HCT116 (cell line): ENCODE results near the gene SACM1L. TPM values are rescaled to one million over a fixed set of nuclear protein-coding genes. Genes with fewer than 3 reads are reported as not detected.

ENCODE experiments used
- ATAC-seq: fragments of 200-7000 bp; cut with Tn5 transposase; 2 replicates; pipeline ENCODE4 v1.9.1; 2020; ENCODE audit warnings: mild to moderate bottlenecking, moderate library complexity
- BruUV-seq: library from RNA; stranded (reverse); fragments of 400-500 nt; replicated peaks from 2 replicates; lab custom pipeline; 2021; lab: Mats Ljungman, UMichigan
- CTCF ChIA-PET: fragments of 300-600 bp; sonication (Branson Sonifier 250); formaldehyde crosslinking; loops from one replicate; lab custom pipeline; 2021; ENCODE audit warnings: antibody characterized with exemption; lab: Charles Lee
- POLR2A ChIA-PET: fragments of 300-600, 350-600 bp; sonication (Branson Sonifier 250); formaldehyde crosslinking; loops from one replicate; lab custom pipeline; 2021; ENCODE audit warnings: antibody characterized with exemption; lab: Charles Lee
- RAD21 ChIA-PET, 2 experiments: fragments of 300-600 bp; sonication (Branson Sonifier 250); formaldehyde crosslinking; loops; one replicate each; lab custom pipeline; 2023; ENCODE audit warnings: low total read pairs in 2 of 2; ENCODE audit not compliant: uncharacterized antibody in 2 of 2, unreplicated experiment in 2 of 2, low non-redundant PET in 1 of 2; lab: Charles Lee
- DNase-seq: peaks from one replicate; pipeline ENCODE4 v3.0.0-alpha.2; 2010; ENCODE audit warnings: low read depth, low spot score
- H2AFZ ChIP-seq: fragments of 200-600 bp; shearing (Covaris generic), sonication (generic); 2 replicates; pipeline ENCODE4 v1.6.1; 2017; ENCODE audit warnings: low read depth, mixed run types, mixed read lengths, antibody characterized with exemption, low read length; ENCODE audit not compliant: poor library complexity, severe bottlenecking
- H3K27ac ChIP-seq: 2 replicates; pipeline ENCODE4 v1.5.1; 2012; ENCODE audit warnings: low read depth, low read length
- H3K27me3 ChIP-seq: fragments of 200-600 bp; sonication (generic); 2 replicates; pipeline ENCODE4 v1.6.1; 2016; ENCODE audit warnings: mixed run types, low read length, mixed read lengths; ENCODE audit not compliant: insufficient read depth
- H3K36me3 ChIP-seq, 2 experiments: fragments of 200-500 bp in 1 of 2; fragments of 200-600 bp in 1 of 2; sonication (Bioruptor generic) in 1 of 2; sonication (generic) in 1 of 2; 2 replicates each; pipeline versions ENCODE4 v1.5.1 to v1.6.1; 2014 to 2016; ENCODE audit warnings: low read length in 2 of 2, inconsistent platforms in 1 of 2, mixed read lengths in 1 of 2, mixed run types in 1 of 2; ENCODE audit not compliant: insufficient read depth in 2 of 2, control insufficient read depth in 1 of 2
- H3K4me1 ChIP-seq, 2 experiments: fragments of 200-600 bp in 1 of 2; sonication (generic) in 1 of 2; 2 replicates each; pipeline versions ENCODE4 v1.5.1 to v1.6.1; 2012 to 2017; ENCODE audit warnings: low read length in 2 of 2, inconsistent platforms in 1 of 2, mild to moderate bottlenecking in 1 of 2, mixed read lengths in 1 of 2, mixed run types in 1 of 2, moderate library complexity in 1 of 2; ENCODE audit not compliant: insufficient read depth in 2 of 2, control insufficient read depth in 1 of 2
- H3K4me2 ChIP-seq: fragments of 200-600 bp; sonication (generic); 2 replicates; pipeline ENCODE4 v1.6.1; 2017; ENCODE audit warnings: mixed run types, low read length, mixed read lengths
- H3K4me3 ChIP-seq, 2 experiments: fragments of 200-600 bp in 1 of 2; sonication (generic) in 1 of 2; replicated peaks in 1 of 2; 2 replicates each; pipeline ENCODE4 v1.5.1; 2011 to 2016; ENCODE audit warnings: low read length in 2 of 2, control low read depth in 1 of 2, low read depth in 1 of 2, mild to moderate bottlenecking in 1 of 2, mixed read lengths in 1 of 2, mixed run types in 1 of 2
- H3K79me2 ChIP-seq: fragments of 200-600 bp; sonication (generic); 2 replicates; pipeline ENCODE4 v1.6.1; 2017; ENCODE audit warnings: mild to moderate bottlenecking, mixed run types, low read length, moderate library complexity, mixed read lengths; ENCODE audit not compliant: insufficient read depth
- H3K9ac ChIP-seq: fragments of 200-600 bp; sonication (generic); 2 replicates; pipeline ENCODE4 v1.6.1; 2016; ENCODE audit warnings: low read length, mixed read lengths
- H3K9me2 ChIP-seq: fragments of 200-600 bp; sonication (generic), shearing (Covaris generic); 2 replicates; pipeline ENCODE4 v1.6.1; 2017; ENCODE audit warnings: mixed run types, mild to moderate bottlenecking, moderate library complexity; ENCODE audit not compliant: insufficient read depth
- H3K9me3 ChIP-seq, 2 experiments: fragments of 200-500 bp in 1 of 2; fragments of 200-600 bp in 1 of 2; sonication (Bioruptor generic) in 1 of 2; sonication (generic) in 1 of 2; 2 replicates each; pipeline ENCODE4 v1.6.1; 2014 to 2017; ENCODE audit warnings: low read length in 2 of 2, mixed read lengths in 2 of 2, inconsistent platforms in 1 of 2, low read depth in 1 of 2, mild to moderate bottlenecking in 1 of 2, mixed run types in 1 of 2, moderate library complexity in 1 of 2; ENCODE audit not compliant: control insufficient read depth in 1 of 2, insufficient read depth in 1 of 2
- H4K20me1 ChIP-seq: fragments of 200-600 bp; sonication (generic), shearing (Covaris generic); 2 replicates; pipeline ENCODE4 v1.6.1; 2017; ENCODE audit warnings: mixed run types, mild to moderate bottlenecking, moderate library complexity; ENCODE audit not compliant: insufficient read depth
- EZH2 ChIP-seq: fragments of 200-600 bp; sonication (generic); IDR thresholded peaks from 2 replicates; pipeline ENCODE4 v1.6.1; 2017; ENCODE audit warnings: antibody characterized with exemption, mixed run types
- FOSL1 ChIP-seq: IDR thresholded peaks from 2 replicates; pipeline ENCODE4 v1.6.1; 2012; ENCODE audit warnings: low read depth
- JUND ChIP-seq: IDR thresholded peaks from 2 replicates; pipeline ENCODE4 v1.6.1; 2012
- POLR2AphosphoS5 ChIP-seq: IDR thresholded peaks from 2 replicates; pipeline ENCODE4 v1.6.1; 2011; ENCODE audit warnings: mild to moderate bottlenecking, low read depth, low read length, moderate library complexity
- RAD21 ChIP-seq: IDR thresholded peaks from 2 replicates; pipeline ENCODE4 v1.6.1; 2012; ENCODE audit warnings: low read depth, mild to moderate bottlenecking
- SIN3A ChIP-seq: IDR thresholded peaks from 2 replicates; pipeline ENCODE4 v1.6.1; 2012; ENCODE audit warnings: low read depth
- SRF ChIP-seq: IDR thresholded peaks from 2 replicates; pipeline ENCODE4 v1.6.1; 2012; ENCODE audit warnings: low read depth
- TCF7L2 ChIP-seq: IDR thresholded peaks from 2 replicates; pipeline ENCODE4 v1.7.0; 2011; ENCODE audit warnings: borderline replicate concordance, inconsistent platforms; ENCODE audit not compliant: insufficient read depth, insufficient read length; ENCODE audit errors: extremely low read depth
- ZFX ChIP-seq: fragments of 450-650 bp; IDR thresholded peaks from 2 replicates; pipeline ENCODE4 v1.6.1; 2017
- intact Hi-C: fragments of 100-400 bp; cut with micrococcal nuclease; formaldehyde crosslinking; loops from 2 replicates; pipeline ENCODE4 v1.10.0; 2022
- total RNA-seq: library from RNA; stranded (reverse); gene quantifications from one replicate; pipeline ENCODE4 v1.2.1, GENCODE V29; 2021; ENCODE audit not compliant: unreplicated experiment
- TF ChIP-seq, protein P1 (sequence below): IDR thresholded peaks from 2 replicates; pipeline ENCODE4 v1.6.1; 2012
- TF ChIP-seq, protein P2 (sequence below): IDR thresholded peaks from 2 replicates; pipeline ENCODE4 v1.6.1; 2011; ENCODE audit warnings: mild to moderate bottlenecking, low read length, moderate library complexity; ENCODE audit not compliant: insufficient replicate concordance; ENCODE audit errors: extremely low read depth
- TF ChIP-seq, protein P3 (sequence below): IDR thresholded peaks from 2 replicates; pipeline ENCODE4 v1.6.1; 2012
- TF ChIP-seq, protein P4 (sequence below): IDR thresholded peaks from 2 replicates; pipeline ENCODE4 v1.6.1; 2012; ENCODE audit warnings: low read depth

SACM1L gene
- total RNA-seq, 1 experiment from 2014 or later, result 27.3 TPM

DNA sequence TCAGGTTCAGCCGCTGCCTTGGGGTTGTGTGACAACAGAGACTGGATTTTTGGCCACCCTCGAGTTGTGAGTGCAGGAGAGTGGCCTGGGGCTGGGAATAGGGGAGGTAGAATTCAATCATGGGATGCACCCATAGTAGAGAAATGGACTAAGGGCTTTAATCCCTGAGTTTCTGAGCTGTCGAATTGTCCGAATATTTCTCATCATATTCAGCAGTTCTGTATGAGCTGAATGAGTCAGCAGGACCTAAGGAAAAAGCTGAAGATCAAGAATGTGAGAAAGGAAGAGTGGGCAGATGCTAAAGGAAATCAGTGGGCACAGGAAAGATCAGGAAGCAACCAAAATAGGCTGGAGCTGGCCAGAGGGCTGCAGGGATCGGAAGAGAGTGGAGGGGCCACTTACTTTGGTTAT lies 44.4 kb upstream of the SACM1L start:
- ChIA-PET CTCF (interaction anchor here (1.0 kb wide), 1 partner anchor 12 kb away, joined by 7 read pairs; no protein-coding TSS in a partner anchor), POLR2A (no interaction called here), RAD21 (no interaction called here)
- peaks cover 95% of the 10 kb centered on the region for H3K79me2 ChIP-seq
- H2AFZ ChIP-seq, result no peak overlapping the region
- no peaks in the 10 kb centered on the region for H4K20me1 ChIP-seq
- BruUV-seq, result no TSS peak
- 0 out of 2 replicates have a peak, but pooled peaks have one; percentile 13 for ATAC-seq
- no peaks in the 10 kb centered on the region for H3K9me2 ChIP-seq
- no peak for DNase-seq
- peak overlapping the region; percentile 26; the same call in 1 of the 2 replicates for H3K9ac ChIP-seq
- no peaks in the 10 kb centered on the region for H3K27me3 ChIP-seq
- H3K27ac ChIP-seq, result peak overlapping the region; percentile 21; the same call in 1 of the 2 replicates
- H3K4me3 ChIP-seq, result no peak overlapping the region
- H3K4me1 ChIP-seq, result peaks cover 0 to 51% of the 10 kb centered on the region in 2 experiments; a peak in 3 of 4 replicates
- intact Hi-C loops, result no loop called here
- no peaks in the 10 kb centered on the region; a peak in 1 of 4 replicates for H3K36me3 ChIP-seq
- H3K4me2 ChIP-seq, result peak overlapping the region; percentile 53
- TF ChIP-seq FOSL1 (peak; percentile 19; the same call in 1 of the 2 replicates), POLR2AphosphoS5 (no peak)
- TF ChIP-seq, protein P1, sequence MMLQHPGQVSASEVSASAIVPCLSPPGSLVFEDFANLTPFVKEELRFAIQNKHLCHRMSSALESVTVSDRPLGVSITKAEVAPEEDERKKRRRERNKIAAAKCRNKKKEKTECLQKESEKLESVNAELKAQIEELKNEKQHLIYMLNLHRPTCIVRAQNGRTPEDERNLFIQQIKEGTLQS, result no peak
- H3K9me3 ChIP-seq, result no peaks in the 10 kb centered on the region

DNA sequence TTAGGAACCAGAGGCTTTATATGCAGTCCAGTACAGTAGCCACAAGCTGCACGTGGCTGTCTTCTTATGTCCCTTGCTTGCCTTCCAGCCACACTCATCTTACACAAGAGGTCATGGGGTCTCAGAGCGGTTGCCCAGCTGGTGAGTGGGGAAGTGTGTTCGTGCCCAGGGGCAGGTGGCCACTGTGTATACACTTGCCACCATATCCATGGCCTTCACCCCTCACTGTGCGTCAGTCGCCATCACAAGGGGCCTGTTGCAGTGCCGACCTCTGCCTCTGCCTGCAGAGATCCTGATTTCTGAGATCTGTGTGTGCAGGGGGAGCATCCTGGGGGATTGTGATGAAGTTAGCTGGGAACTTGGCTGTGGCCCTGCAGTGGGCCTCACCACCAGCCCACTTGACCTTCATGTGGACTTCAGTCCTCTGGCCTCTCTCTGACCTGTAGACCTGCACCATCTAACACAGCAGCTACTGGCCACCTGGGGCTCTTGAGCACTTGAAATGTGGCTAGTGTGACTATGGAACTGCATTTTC lies 43.1 kb upstream of the SACM1L start:
- H3K9me2 ChIP-seq, result no peaks in the 10 kb centered on the region
- H3K4me1 ChIP-seq, result peaks cover 0 to 47% of the 10 kb centered on the region in 2 experiments; a peak in 3 of 4 replicates
- no peaks in the 10 kb centered on the region for H4K20me1 ChIP-seq
- ATAC-seq (no peak), DNase-seq (no peak)
- no peak overlapping the region for H2AFZ ChIP-seq
- no peaks in the 10 kb centered on the region for H3K9me3 ChIP-seq
- ChIA-PET CTCF (no interaction called here), RAD21 (no interaction called here), POLR2A (no interaction called here)
- peaks cover 86% of the 10 kb centered on the region for H3K79me2 ChIP-seq
- no peaks in the 10 kb centered on the region; a peak in 1 of 4 replicates for H3K36me3 ChIP-seq
- no peak overlapping the region for H3K27ac ChIP-seq
- no peak overlapping the region for H3K4me2 ChIP-seq
- H3K4me3 ChIP-seq, result no peak overlapping the region
- intact Hi-C loops, result no loop called here
- BruUV-seq, result no TSS peak
- H3K27me3 ChIP-seq, result no peaks in the 10 kb centered on the region
- no peak overlapping the region for H3K9ac ChIP-seq
- TF ChIP-seq SIN3A, result no peak
- TF ChIP-seq TCF7L2, result no peak
- TF ChIP-seq POLR2AphosphoS5, result no peak
- TF ChIP-seq, protein P2, sequence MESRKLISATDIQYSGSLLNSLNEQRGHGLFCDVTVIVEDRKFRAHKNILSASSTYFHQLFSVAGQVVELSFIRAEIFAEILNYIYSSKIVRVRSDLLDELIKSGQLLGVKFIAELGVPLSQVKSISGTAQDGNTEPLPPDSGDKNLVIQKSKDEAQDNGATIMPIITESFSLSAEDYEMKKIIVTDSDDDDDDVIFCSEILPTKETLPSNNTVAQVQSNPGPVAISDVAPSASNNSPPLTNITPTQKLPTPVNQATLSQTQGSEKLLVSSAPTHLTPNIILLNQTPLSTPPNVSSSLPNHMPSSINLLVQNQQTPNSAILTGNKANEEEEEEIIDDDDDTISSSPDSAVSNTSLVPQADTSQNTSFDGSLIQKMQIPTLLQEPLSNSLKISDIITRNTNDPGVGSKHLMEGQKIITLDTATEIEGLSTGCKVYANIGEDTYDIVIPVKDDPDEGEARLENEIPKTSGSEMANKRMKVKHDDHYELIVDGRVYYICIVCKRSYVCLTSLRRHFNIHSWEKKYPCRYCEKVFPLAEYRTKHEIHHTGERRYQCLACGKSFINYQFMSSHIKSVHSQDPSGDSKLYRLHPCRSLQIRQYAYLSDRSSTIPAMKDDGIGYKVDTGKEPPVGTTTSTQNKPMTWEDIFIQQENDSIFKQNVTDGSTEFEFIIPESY, result no peak
- TF ChIP-seq EZH2, result no peak
- no peak for TF ChIP-seq RAD21
- no peak for TF ChIP-seq FOSL1
- TF ChIP-seq, protein P3, sequence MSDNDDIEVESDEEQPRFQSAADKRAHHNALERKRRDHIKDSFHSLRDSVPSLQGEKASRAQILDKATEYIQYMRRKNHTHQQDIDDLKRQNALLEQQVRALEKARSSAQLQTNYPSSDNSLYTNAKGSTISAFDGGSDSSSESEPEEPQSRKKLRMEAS, result no peak
- TF ChIP-seq, protein P4, sequence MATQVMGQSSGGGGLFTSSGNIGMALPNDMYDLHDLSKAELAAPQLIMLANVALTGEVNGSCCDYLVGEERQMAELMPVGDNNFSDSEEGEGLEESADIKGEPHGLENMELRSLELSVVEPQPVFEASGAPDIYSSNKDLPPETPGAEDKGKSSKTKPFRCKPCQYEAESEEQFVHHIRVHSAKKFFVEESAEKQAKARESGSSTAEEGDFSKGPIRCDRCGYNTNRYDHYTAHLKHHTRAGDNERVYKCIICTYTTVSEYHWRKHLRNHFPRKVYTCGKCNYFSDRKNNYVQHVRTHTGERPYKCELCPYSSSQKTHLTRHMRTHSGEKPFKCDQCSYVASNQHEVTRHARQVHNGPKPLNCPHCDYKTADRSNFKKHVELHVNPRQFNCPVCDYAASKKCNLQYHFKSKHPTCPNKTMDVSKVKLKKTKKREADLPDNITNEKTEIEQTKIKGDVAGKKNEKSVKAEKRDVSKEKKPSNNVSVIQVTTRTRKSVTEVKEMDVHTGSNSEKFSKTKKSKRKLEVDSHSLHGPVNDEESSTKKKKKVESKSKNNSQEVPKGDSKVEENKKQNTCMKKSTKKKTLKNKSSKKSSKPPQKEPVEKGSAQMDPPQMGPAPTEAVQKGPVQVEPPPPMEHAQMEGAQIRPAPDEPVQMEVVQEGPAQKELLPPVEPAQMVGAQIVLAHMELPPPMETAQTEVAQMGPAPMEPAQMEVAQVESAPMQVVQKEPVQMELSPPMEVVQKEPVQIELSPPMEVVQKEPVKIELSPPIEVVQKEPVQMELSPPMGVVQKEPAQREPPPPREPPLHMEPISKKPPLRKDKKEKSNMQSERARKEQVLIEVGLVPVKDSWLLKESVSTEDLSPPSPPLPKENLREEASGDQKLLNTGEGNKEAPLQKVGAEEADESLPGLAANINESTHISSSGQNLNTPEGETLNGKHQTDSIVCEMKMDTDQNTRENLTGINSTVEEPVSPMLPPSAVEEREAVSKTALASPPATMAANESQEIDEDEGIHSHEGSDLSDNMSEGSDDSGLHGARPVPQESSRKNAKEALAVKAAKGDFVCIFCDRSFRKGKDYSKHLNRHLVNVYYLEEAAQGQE, result no peak
- no peak for TF ChIP-seq SRF
- TF ChIP-seq, protein P1, result no peak
- no peak for TF ChIP-seq ZFX
- TF ChIP-seq JUND, result no peak
